Measurements from ENCODE around the gene CHERP. TPM values are rescaled to one million over a fixed set of nuclear protein-coding genes. Genes with fewer than 3 reads are reported as not detected.
A peak's percentile ranks its signal among the peaks of the same experiment; 100 is the strongest.

CHERP gene
- total RNA-seq, 2 experiments from 2014 or later: 15.6 to 87.2 TPM

DNA sequence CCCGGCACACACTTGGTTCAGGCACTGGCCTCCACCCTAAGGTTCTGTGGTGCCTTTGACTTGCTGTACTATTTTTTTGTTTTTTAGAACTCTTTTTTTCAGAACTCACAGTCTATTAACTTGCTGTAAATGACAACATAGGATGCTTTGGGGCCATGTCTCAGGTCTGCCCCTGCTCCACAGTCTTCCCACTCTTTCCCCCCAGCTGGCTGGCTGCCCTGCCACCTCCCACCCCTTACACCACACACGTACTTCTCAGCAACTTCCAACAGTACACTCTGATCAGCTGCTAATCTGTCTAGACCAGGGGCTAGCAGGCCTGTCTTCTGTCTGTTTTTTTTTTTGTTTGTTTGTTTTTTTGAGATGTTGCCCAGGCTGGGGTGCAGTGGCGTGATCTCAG is 38.0 kb downstream of the CHERP start:
- DNase-seq (ENCODE audit: low spot score): no peak
- H3K36me3 ChIP-seq (ENCODE audit: insufficient read depth, low read length): peaks cover 29% of the 10 kb centered on the region
- H3K4me1 ChIP-seq (ENCODE audit: insufficient read depth, low read length, poor library complexity, severe bottlenecking): no peaks in the 10 kb centered on the region
- H3K4me2 ChIP-seq (ENCODE audit: low read length): no peak overlapping the region
- no peak overlapping the region for H2AFZ ChIP-seq (ENCODE audit: low read length)
- H3K79me2 ChIP-seq (ENCODE audit: insufficient read depth, low read depth, low read length): no peaks in the 10 kb centered on the region
- no peak overlapping the region for H3K4me3 ChIP-seq (ENCODE audit: low read depth, low read length, poor library complexity, severe bottlenecking)
- TF ChIP-seq EZH2phosphoT487 (IDR thresholded peaks at IDR 0.05; ENCODE audit: borderline replicate concordance, low read depth, low read length): no peak
- TF ChIP-seq, protein P1, sequence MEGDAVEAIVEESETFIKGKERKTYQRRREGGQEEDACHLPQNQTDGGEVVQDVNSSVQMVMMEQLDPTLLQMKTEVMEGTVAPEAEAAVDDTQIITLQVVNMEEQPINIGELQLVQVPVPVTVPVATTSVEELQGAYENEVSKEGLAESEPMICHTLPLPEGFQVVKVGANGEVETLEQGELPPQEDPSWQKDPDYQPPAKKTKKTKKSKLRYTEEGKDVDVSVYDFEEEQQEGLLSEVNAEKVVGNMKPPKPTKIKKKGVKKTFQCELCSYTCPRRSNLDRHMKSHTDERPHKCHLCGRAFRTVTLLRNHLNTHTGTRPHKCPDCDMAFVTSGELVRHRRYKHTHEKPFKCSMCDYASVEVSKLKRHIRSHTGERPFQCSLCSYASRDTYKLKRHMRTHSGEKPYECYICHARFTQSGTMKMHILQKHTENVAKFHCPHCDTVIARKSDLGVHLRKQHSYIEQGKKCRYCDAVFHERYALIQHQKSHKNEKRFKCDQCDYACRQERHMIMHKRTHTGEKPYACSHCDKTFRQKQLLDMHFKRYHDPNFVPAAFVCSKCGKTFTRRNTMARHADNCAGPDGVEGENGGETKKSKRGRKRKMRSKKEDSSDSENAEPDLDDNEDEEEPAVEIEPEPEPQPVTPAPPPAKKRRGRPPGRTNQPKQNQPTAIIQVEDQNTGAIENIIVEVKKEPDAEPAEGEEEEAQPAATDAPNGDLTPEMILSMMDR (conservative IDR thresholded peaks at IDR 0.05; ENCODE audit: low read length): no peak
- no TSS peak for BruUV-seq (replicated peaks)
- no peaks in the 10 kb centered on the region for H3K9me3 ChIP-seq (ENCODE audit: low read length)
- H3K27ac ChIP-seq (ENCODE audit: low read depth, low read length, poor library complexity, severe bottlenecking): no peak overlapping the region
- no peaks in the 10 kb centered on the region for H4K20me1 ChIP-seq (ENCODE audit: insufficient read depth, low read length)
- intact Hi-C loops (cut with micrococcal nuclease; ENCODE audit: unreplicated experiment): no loop called here
- POLR2A ChIA-PET: no interaction called here
- H3K9me2 ChIP-seq (ENCODE audit: insufficient read depth, low read length): no peaks in the 10 kb centered on the region
- CTCF ChIA-PET (ENCODE audit: unreplicated experiment): no interaction called here

DNA sequence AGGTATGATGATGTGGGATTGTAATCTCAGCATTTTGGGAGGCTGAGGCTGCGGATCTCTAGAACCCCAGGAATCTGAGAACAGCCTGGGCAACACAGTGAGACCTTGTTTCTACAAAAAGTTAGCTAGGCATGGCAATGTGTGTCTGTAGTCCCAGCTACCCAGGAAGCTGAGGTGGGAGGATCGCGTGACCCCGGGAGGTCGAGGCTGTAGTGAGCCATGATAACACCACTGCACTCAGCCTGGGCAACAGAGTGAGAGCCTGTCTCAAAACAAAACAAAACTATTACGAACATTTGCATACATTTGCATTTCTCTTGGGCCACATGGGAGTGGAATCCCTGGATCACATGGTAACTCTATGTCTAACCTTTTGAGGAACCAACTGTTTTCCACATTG is 44.4 kb downstream of the CHERP start:
- no TSS peak for BruUV-seq (replicated peaks)
- peaks cover 5% of the 10 kb centered on the region; the same call in 1 of the 2 replicates for H3K79me2 ChIP-seq (ENCODE audit: insufficient read depth, low read depth, low read length)
- POLR2A ChIA-PET: interaction anchor here (1.3 kb wide), 1 partner anchor 55 kb away, joined by 4 read pairs; no protein-coding TSS in a partner anchor
- intact Hi-C loops (cut with micrococcal nuclease; ENCODE audit: unreplicated experiment): no loop called here
- H3K9me2 ChIP-seq (ENCODE audit: insufficient read depth, low read length): no peaks in the 10 kb centered on the region
- no peak for TF ChIP-seq EZH2phosphoT487 (IDR thresholded peaks at IDR 0.05; ENCODE audit: borderline replicate concordance, low read depth, low read length)
- TF ChIP-seq, protein P1 (conservative IDR thresholded peaks at IDR 0.05; ENCODE audit: low read length): no peak
- no peak overlapping the region for H3K4me3 ChIP-seq (ENCODE audit: low read depth, low read length, poor library complexity, severe bottlenecking)
- H3K9me3 ChIP-seq (ENCODE audit: low read length): no peaks in the 10 kb centered on the region
- CTCF ChIA-PET (ENCODE audit: unreplicated experiment): no interaction called here
- H3K4me2 ChIP-seq (ENCODE audit: low read length): peak overlapping the region; percentile 34
- H3K27ac ChIP-seq (ENCODE audit: low read depth, low read length, poor library complexity, severe bottlenecking): no peak overlapping the region
- H4K20me1 ChIP-seq (ENCODE audit: insufficient read depth, low read length): no peaks in the 10 kb centered on the region
- no peak for DNase-seq (ENCODE audit: low spot score)
- H3K36me3 ChIP-seq (ENCODE audit: insufficient read depth, low read length): peaks cover 6% of the 10 kb centered on the region
- H2AFZ ChIP-seq (ENCODE audit: low read length): no peak overlapping the region
- H3K4me1 ChIP-seq (ENCODE audit: insufficient read depth, low read length, poor library complexity, severe bottlenecking): peaks cover 22% of the 10 kb centered on the region

DNA sequence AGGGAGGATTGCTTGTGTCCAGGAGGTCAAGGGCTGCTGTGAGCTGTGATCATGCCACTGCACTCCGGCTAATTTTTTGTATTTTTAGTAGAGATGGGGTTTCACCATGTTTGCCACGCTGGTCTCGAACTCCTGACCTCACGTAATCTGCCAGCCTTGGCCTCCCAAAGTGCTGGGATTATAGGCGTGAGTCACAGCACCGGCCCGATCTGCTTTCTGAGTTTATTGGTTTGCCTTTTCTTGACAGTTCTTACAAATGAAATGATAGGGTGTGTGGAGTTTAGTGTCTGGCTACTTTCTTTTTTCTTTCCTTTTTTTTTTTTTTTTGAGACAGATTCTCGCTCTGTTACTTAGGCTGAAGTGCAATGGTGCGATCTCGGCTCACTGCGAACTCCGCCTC is 45.2 kb downstream of the CHERP start:
- no TSS peak for BruUV-seq (replicated peaks)
- peak overlapping the region; percentile 57; the same call in 1 of the 2 replicates for H2AFZ ChIP-seq (ENCODE audit: low read length)
- TF ChIP-seq, protein P1 (conservative IDR thresholded peaks at IDR 0.05; ENCODE audit: low read length): no peak
- TF ChIP-seq EZH2phosphoT487 (IDR thresholded peaks at IDR 0.05; ENCODE audit: borderline replicate concordance, low read depth, low read length): no peak
- ChIA-PET CTCF (ENCODE audit: unreplicated experiment) (no interaction called here), POLR2A (interaction anchor here (1.0 to 1.4 kb wide), 3 partner anchors 28 to 55 kb away, joined by 3 read pairs; no protein-coding TSS in a partner anchor)
- H3K4me3 ChIP-seq (ENCODE audit: low read depth, low read length, poor library complexity, severe bottlenecking): peak overlapping the region; percentile 81
- no peak overlapping the region for H3K27ac ChIP-seq (ENCODE audit: low read depth, low read length, poor library complexity, severe bottlenecking)
- no peaks in the 10 kb centered on the region for H3K9me3 ChIP-seq (ENCODE audit: low read length)
- intact Hi-C loops (cut with micrococcal nuclease; ENCODE audit: unreplicated experiment): no loop called here
- peaks cover 22% of the 10 kb centered on the region for H3K4me1 ChIP-seq (ENCODE audit: insufficient read depth, low read length, poor library complexity, severe bottlenecking)
- peaks cover 5% of the 10 kb centered on the region; the same call in 1 of the 2 replicates for H3K79me2 ChIP-seq (ENCODE audit: insufficient read depth, low read depth, low read length)
- H3K9me2 ChIP-seq (ENCODE audit: insufficient read depth, low read length): no peaks in the 10 kb centered on the region
- no peak for DNase-seq (ENCODE audit: low spot score)
- H3K36me3 ChIP-seq (ENCODE audit: insufficient read depth, low read length): peaks cover 6% of the 10 kb centered on the region
- H4K20me1 ChIP-seq (ENCODE audit: insufficient read depth, low read length): no peaks in the 10 kb centered on the region
- H3K4me2 ChIP-seq (ENCODE audit: low read length): peak overlapping the region; percentile 68
